HG03175 (cell line): ENCODE results near the gene MEAK7.
A peak's percentile ranks its signal among the peaks of the same experiment; 100 is the strongest.
"Not testable (repeated sequence)": the region's sequence is repeated elsewhere in the genome, so short reads cannot be mapped to it uniquely, and the experiment has no call there.

Experiments
- ATAC-seq: cut with Tn5 transposase; IDR thresholded peaks from one replicate; pipeline ENCODE4 v1.9.1; 2021; ENCODE audit warnings: mild to moderate bottlenecking, moderate library complexity; ENCODE audit not compliant: unreplicated experiment

The MEAK7 gene

GRCh38 chr16:84534815-84535214 is 30.4 kb upstream of the MEAK7 start:
- ATAC-seq = no peak

- ATAC-seq = no peak
Observed at GRCh38 chr16:84532855-84533486, 28.5 kb upstream of the MEAK7 start.

GRCh38 chr16:84532291-84532724 is 27.8 kb upstream of the MEAK7 start:
- no peak for ATAC-seq

GRCh38 chr16:84531671-84532111 is 27.2 kb upstream of the MEAK7 start:
- no peak for ATAC-seq

GRCh38 chr16:84530590-84530989 is 26.1 kb upstream of the MEAK7 start:
- ATAC-seq = no peak

GRCh38 chr16:84529607-84530006 is 25.1 kb upstream of the MEAK7 start:
- ATAC-seq = no peak

- ATAC-seq = no peak
Observed at GRCh38 chr16:84528322-84528721, 23.9 kb upstream of the MEAK7 start.

GRCh38 chr16:84527532-84528269 is 23.2 kb upstream of the MEAK7 start:
- ATAC-seq = no peak

- no peak for ATAC-seq
Observed at GRCh38 chr16:84526794-84527531, 22.5 kb upstream of the MEAK7 start.

- ATAC-seq = not testable (repeated sequence)
Observed at GRCh38 chr16:84524941-84525581, 20.6 kb upstream of the MEAK7 start.

GRCh38 chr16:84524346-84524920 is 20.0 kb upstream of the MEAK7 start:
- ATAC-seq = no peak

GRCh38 chr16:84521497-84521770 is 17.0 kb upstream of the MEAK7 start:
- no peak for ATAC-seq

GRCh38 chr16:84520725-84521496 is 16.5 kb upstream of the MEAK7 start:
- no peak for ATAC-seq

- no peak for ATAC-seq
Observed at GRCh38 chr16:84519855-84520254, 15.4 kb upstream of the MEAK7 start.

GRCh38 chr16:84518804-84519341 is 14.4 kb upstream of the MEAK7 start:
- no peak for ATAC-seq

- ATAC-seq = not testable (repeated sequence)
Observed at GRCh38 chr16:84518220-84518619, 13.8 kb upstream of the MEAK7 start.

GRCh38 chr16:84517366-84517765 is 12.9 kb upstream of the MEAK7 start:
- ATAC-seq = no peak

GRCh38 chr16:84514874-84515835 is 10.7 kb upstream of the MEAK7 start:
- peak; percentile 94 for ATAC-seq

- no peak for ATAC-seq
Observed at GRCh38 chr16:84514295-84514873, 9.9 kb upstream of the MEAK7 start.
